ENCODE results near the gene DCC.
"Not testable (repeated sequence)": the region's sequence is repeated elsewhere in the genome, so short reads cannot be mapped to it uniquely, and the experiment has no call there.

The DCC gene

DNA sequence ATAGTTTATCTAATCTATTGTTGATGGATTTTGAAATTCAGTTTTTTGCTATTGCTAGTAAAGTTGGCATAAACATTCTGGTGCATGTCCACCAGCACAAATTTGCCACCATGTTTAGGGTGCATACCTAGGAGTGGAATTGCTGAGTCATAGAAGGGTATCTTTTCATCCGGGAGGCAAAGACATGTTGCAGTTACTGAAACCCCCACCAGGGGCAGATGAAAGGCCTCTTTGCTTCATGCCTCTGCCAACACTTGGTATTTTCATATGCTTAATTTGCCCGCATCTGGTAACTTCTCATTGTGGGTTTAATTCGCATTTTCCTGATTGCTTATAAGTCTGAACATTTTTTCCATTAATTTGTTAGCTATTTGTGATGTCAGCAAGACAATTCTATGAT is 8.2 kb downstream of the DCC start:
- no peak for DNase-seq

DNA sequence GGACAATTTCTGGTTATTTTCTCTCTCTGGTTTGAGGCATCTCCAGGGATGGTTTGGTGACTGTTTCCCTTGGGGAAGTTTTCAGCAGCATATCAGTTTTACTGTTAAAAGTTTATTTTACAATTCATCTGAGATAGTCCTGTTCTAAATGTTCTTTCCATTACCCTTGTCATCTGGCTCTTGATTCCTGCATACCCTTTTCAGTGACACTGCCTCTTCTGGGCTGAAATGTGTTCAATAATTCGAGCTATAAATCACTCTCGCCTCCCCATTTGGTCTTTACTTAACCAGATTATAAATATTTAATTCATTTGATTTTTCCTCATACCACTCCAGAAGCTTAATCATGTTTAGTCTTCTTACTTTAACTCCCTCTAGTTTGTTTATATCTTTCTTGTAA is 9.5 kb downstream of the DCC start:
- no peak for DNase-seq

DNA sequence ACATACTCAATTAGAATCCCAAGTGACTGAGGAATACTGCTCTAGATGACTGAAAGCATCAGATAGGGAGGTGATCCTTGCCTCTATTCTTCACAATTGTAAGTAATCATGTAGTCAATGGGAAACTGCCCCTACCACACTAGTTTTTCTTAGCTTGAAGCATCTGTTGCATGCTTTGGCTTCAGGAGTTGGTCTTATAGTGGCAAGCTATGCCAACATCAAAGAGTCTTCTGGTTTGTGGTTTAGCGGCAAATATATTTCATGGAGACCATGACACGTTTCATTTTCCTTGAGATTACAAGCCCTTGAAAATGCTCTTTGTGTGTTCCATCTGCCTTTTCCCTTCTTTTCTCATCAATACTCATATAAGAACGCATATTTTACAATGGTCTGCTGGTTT is 12.9 kb downstream of the DCC start:
- DNase-seq: no peak

DNA sequence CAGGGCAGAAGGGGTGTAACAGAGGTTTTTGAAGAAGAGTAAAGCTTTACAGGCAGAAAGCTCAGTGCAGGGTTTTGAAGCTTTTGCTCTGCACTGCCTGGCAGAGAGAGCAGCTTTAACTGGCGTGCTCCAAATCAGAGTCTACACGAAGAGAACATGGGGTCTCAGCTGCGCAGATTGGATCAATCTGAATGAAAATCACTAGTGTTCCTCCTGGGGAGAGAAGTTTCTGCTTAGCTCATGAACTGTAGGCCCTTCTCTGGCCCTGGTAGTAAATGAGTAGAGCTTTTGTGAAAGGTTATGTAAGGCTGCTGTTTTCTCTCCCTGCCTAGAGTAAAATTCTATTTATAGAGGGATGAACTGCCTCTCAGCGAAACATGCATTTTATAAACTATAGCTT is 13.6 kb downstream of the DCC start:
- DNase-seq: no peak

DNA sequence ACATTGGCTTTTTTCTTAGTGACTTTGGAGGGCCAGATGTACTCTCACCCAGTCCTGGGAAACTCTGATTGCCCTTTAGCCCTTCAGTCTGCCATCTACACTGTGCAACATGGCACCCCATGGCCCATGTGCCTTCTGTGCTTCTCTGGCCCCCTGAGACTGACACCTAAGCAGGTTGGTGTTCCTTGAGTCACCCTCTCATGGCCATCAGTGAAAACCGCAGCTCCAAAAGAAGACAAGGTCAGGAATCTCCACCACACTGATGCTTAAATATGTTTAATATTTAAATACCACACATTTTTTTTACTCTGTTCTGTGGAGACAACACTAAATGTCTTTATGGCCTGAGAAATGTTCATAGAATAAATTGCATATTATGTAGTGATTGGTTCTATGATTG is 23.9 kb downstream of the DCC start:
- DNase-seq: no peak

DNA sequence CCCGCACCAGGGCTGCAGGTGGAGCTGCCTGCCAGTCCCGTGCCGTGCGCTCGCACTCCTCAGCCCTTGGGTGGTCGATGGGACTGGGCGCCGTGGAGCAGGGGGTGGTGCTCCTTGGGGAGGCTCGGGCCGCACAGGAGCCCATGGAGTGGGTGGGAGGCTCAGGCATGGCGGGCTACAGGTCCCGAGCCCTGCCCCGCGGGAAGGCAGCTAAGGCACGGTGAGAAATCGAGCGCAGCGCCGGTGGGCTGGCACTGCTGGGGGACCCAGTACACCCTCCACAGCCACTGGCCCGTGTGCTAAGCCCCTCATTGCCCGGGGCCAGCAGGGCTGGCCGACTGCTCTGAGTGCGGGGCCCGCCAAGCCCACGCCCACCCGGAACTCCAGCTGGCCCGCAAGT is 26.9 kb downstream of the DCC start:
- DNase-seq: not testable (repeated sequence)

DNA sequence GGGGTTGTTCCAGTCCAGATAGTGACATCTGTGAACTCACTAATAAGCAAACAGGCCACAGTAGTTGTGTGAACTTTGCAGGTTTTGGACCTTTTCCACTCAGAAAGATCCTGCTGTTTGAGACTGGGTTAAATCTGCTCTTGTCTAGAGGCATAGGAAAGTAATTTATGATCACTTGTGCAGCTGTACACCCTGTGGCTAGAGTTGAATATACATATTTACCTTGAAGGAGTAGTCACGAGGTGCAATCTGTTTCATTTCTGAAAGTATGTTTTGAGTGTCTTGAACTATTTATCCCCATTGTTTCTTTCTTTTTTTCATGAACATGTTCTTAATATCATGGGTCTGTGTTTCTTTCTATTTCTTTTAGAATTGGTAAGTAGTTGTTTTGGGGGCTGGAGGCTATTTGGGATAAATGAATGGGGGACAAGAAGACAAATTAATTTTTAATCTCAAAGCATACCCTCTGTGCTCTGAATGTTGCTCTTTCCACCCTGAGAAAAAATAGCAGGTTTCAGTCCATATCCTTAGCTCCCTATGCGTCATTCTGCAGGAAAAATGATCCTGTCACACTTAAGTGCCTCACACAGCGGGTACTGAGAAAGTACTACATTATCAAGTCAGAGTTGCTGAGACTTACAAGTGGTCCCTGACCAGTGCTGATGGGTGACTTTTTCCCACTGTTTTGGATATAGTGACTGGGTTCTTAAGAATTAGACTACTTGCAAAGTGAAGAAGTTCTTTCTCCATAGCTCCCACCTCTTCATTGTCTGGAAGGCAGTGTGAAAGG is 28.2 kb downstream of the DCC start:
- DNase-seq: no peak

DNA sequence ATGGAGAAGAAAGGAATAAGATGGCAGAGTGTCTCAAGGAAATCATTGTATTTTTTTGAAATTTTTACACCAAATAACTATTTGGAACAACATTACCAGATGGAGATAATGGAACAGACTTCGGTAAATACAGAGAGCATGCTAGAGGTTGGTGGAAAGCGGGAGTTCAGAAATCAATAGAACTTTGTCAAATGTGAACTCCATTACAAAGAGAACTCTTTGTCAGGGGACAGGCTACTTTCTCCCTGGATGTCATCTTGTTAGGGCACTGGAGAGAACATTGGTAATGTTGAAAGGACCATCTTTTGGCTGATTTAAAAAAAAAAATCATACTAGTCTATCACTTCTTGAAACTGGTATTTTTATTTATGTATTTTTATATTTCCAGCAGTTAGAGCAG is 30.8 kb downstream of the DCC start:
- no peak for DNase-seq

DNA sequence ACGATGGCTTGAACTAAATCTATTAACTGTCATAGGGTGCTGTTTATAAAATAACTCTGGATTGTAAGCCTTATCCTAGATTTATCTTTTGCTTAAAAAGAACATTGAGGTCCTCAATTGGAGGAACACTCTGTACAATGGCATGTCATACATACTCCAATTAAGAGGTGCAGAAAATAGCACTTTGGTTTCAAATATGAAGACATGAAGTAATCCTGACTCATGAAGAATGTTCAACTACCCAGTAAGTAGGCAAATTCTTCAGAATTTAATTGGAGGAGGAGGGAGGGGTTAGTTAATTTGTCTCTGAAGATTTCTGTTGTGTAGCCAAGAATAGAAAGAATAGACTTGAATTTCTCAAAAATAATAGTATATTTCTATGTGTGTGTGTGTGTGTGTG is 36.1 kb downstream of the DCC start:
- DNase-seq: no peak

DNA sequence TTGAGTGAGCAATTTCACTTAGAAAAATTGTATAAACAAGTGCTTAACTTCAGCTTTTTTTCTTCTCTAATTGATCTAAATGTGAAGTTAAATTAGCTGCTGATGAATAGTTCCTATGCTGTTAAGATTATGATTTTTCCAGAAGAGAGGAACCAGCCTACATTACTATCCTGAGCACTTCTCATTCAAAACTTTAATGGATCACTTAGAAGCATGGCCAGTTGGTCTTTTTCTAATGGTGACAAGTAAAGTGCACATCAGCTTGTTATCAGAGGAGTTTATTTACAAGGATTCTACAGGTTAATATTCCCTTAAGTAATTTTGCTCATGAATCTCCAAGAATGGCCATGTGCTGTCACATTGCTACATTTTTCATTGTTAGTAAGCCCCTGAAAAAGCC is 37.1 kb downstream of the DCC start:
- DNase-seq: no peak

DNA sequence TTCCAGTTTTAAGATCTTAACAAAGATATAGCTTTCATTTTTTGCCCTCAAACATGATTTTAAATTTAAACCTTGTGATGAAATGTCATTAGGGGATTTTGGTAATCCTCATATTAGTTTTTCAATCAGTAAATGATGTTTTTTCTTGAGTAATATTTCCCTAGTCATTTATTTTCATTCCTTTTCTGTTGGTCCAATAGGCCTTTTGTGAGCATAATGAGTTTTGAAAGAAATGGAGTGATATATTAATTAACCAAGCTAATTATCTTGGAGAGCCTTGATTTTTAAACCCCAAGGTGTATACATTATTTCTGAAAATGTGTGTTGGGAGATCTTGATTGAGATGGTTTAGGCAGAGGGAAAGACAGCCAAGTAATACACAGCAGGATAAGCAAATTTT is 46.3 kb downstream of the DCC start:
- no peak for DNase-seq

DNA sequence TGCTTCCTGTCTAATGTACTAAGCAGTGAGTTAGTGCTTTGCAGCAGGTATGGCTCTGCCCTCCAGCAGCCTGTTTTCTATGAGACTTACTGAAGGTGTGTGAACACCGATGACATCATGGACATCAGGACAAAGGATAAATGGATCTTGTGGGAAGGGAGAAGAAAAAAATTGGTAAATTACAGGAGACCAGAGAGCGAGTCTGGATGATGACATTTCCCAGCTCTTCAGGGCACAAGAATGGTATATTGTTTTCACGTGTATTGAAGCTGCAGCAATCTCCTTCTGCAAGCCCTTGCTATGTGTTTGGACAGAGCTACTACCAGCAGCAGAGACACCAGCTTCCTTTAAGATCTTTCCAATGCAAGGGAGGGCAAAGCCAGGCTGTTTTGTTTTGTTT is 47.2 kb downstream of the DCC start:
- no peak for DNase-seq

DNA sequence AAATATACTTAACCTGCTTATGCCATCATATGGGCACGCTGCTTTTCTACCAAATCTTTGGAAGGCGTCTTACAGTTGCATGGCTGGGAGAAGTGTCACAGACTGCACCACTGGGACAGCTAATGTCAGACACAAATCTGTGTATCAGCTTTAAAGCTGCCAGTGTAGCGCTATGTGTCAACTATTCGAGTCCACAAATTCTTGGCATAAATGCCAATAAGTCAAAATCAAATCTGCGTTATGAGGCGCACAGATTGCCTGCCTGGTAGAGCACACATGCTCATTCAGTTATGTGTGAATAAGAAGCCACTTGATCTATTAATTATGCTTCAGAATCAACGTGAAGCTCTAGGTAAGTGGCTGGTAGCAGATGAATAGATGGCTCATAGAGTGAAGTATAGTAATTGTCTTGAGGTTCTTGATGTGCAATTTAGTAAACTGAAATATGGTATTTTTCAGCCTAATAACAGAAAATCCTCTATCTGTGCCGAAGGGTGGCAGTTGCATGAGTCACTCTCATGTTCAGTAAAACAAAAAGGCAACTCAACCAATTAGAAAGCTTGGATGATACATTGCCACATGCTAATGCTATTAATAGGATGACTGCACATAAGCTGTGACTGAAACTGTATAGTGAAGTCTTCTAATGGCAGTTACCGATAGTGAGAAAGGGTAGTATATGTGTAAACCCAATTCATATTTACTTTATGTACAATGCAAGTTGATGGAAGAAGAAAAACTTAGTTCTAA is 52.0 kb downstream of the DCC start:
- no peak for DNase-seq

DNA sequence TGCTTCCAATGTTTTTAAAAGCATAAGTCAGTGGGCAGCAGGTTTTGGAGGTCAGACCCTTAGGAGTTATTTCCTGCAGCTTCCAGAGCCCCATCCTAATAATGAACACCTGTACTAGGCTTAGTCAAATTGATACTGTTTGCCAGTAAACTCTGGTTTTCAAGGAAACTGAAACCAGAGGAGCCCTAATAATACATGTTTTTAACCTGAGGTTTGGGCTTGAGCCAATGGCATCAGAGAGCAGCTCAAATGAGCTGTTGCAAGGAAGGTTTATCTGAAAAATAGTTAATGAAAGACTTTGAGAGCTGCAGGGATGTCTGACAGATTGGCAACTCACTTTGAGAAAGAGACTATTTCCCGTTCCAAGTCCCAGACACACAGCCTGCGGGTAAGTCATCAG is 54.6 kb downstream of the DCC start:
- no peak for DNase-seq

DNA sequence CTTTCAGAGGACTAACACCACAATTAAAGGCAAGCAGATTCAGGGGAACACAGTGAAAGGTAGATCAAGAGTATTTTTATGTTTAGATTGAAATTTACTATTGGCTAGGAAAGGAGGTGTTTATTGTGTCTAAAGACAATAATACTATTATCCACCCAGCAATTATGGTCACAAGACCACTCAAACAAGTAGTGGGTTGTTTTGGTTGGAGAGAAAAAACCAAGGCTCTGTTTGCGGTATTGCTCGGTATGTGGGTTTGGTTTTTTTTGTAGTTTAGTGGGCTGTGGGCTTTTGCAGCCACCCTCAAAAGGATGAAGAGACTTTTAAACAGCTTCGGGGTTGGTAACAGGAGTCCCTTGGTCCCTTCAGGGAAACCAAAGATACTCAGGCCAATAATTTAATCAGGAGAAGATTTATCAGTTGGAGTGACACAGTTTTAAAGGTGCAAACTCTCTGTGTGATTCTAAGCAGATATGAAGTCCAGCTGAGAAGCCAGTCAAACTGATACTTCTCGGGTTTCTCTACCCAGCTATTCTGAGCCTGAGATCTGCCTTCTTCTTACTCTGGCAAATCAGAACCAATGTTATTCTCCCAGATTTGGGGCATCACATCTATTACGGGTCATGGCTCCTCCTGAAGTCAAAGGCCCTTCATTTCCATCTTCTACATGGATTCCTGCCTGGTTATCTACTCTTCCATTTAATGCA is 55.3 kb downstream of the DCC start:
- no peak for DNase-seq

DNA sequence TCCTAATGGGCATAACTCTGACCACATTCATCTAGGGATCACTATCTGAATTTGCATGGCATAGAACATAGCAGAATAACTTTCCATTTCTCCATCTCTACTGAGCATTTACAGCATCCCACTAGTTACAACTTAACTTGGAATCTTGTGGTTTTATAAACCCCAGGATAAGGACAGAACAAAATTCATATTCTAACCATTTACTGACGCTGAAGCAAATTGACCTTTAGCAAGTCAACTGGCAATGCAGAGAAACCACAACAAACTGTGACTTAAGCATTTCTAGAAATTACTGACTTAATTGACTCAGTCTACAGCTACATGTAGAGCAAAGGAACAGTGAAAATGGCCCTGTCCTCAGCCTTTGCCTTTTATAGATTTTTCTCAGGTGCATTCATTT is 61.2 kb downstream of the DCC start:
- DNase-seq: no peak

DNA sequence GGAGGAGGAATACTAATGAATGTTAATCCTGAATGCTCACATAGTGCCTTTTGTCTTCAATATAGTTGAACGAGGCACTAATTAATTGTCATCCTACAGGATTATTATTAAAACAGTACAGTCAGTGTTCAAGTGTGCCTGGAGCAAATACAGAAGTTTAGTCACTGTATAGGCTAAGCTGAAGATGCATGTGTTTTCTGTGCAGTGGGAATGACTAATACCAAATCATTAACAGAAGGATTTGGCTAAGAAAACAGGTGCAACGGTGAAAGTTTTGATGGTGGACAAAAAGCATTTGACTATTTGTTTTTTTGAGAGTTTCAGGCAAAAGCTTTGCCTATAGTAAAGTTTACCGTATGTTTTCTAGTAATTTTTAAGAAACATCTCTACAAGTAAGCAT is 62.8 kb downstream of the DCC start:
- no peak for DNase-seq

DNA sequence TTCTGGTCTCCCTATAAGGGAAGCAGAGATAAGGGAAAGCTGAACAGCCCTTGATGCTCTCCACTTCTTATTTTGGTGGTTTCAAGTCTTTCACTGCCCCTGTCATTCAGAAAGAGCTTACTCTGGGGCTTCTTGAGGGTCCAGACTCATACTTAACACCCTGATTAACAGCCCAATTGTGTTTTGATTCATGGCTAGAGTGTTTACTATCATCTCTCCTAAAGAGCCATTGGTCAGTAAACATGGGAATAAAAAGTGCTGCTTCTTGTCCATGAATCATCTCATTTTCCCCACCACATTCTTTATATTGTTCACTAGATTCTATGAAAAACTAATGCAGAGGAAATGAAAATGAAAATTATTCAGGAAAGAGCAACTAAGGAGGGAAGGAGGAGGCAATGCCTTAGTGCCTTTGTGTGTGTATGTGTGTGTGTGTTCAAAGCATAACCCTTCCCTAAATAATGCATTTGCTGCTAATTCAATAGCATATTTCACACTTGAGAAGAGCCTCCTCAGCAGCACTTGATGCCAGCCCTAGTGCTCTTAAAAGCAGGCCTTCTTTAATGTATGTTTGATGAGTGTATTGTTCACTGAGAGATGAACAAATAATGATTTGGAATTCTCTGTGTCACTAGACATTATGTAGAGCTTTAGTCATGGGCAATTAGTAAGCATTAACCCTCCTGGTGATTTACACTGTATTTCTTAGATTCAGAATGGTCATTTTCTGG is 63.5 kb downstream of the DCC start:
- DNase-seq: no peak

DNA sequence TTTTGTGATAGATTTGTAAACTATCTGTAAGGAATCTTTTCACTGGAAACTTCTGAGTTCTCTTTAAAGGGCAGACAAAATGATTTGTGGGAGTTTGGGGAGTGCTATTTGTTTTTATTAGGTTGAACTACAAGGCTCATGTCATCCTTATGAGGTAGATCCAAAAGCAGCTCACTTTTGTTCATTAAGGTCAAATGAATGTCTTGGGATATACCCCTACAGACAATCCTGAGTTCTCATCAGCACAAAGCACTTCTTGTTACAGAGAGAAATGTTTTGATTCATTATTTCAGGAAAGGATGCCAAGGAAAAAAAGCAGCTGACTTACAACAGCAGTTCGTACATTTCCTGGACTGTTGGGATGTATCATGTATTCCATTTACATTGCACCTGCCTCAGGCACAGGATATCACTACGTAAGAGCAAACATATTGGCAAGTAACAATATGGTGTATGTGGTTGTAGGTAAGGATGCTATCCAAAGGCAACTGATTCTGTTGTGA is 68.9 kb downstream of the DCC start:
- no peak for DNase-seq

DNA sequence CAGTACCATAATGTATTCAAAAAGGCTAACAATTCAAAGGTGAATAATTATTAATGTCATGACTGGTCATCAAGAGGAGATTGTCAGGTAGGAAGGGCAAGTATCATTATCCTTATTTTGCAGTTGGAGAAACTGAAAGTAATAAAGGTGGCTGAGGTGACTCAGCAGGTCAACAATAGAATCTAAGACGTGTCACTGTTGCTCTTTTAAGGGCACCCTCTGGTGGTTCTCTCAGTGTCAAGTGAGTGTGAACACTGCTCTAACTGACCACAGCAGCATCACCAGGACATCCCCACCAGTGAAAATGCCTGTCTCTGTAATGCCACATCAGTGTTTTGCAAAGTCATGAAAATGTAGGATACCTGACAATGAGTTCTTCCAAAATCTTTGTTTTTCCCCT is 69.7 kb downstream of the DCC start:
- no peak for DNase-seq

DNA sequence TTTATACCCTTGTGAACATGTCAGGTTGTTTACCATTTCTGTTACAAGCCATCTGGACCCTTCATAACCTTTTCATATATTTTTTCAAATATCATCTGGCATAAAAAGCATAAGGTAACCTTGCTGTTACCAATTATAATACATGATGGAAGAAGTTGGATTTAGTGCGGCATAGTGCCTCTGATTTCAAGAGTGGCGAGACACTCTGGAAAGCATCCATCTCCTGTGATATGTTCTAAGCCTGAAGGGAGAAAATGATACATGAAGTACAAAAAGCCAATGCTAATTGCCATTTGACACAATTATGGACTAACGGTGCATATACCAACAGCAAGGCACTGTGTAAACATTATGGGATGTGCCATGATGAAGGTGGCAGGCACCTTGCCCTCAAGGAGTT is 75.1 kb downstream of the DCC start:
- no peak for DNase-seq

DNA sequence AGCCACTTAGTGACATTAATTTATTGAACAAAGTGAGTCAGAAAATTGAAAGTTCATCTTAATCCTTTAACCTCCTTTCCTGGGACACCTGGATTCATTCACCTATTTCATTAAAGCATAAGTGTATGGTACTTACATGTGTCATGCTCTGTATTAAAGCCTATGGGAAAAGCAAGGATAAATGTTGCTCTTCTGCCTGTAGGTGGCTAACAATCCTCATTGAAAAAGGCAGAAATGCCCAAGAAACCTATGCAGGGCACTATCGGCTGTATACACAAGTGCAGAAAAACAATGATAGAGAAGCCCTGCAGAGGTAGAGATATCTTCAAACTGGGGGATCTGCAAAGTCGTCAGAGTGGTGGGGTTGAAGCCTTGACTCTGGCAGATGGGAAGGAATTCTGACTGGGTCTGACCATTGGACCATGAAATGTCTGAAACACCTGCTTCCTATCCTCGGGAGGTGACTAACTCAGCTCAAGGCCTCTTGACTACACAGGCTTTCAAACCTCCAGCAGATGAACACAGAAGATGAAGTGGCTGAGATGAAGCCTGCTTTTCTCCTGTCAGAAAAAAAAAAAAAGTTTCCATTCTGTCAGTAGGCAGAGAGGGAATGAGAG is 83.1 kb downstream of the DCC start:
- no peak for DNase-seq

DNA sequence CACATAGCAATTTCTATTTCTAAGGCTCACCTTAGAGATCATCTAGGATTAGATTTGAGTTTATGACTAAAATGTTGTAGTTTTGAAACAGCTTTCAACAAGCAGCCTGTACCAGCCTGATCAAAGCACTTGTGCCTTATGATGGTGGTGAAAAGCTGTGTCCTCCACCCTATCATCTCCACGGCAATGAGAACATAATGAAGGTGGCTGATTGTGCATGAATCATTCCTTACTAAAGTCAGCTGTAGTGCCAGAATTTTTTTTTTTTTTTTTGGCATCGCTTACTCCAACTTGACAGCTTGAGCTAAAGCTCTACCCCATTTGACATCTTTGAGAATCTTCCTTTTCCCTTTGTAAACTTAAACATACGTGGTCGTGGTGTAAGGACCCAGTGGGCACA is 86.0 kb downstream of the DCC start:
- no peak for DNase-seq

All from CD4-positive, alpha-beta T cell treated with Interleukin-15 for 1 hour (primary cell).